ENCODE measurements around the gene PATJ. TPM values are rescaled to one million over a fixed set of nuclear protein-coding genes. Genes with fewer than 3 reads are reported as not detected.
"Not testable (repeated sequence)": the region's sequence is repeated elsewhere in the genome, so short reads cannot be mapped to it uniquely, and the experiment has no call there.

PATJ gene
- total RNA-seq, 1 experiment from 2014 or later = 28.7 TPM

DNA sequence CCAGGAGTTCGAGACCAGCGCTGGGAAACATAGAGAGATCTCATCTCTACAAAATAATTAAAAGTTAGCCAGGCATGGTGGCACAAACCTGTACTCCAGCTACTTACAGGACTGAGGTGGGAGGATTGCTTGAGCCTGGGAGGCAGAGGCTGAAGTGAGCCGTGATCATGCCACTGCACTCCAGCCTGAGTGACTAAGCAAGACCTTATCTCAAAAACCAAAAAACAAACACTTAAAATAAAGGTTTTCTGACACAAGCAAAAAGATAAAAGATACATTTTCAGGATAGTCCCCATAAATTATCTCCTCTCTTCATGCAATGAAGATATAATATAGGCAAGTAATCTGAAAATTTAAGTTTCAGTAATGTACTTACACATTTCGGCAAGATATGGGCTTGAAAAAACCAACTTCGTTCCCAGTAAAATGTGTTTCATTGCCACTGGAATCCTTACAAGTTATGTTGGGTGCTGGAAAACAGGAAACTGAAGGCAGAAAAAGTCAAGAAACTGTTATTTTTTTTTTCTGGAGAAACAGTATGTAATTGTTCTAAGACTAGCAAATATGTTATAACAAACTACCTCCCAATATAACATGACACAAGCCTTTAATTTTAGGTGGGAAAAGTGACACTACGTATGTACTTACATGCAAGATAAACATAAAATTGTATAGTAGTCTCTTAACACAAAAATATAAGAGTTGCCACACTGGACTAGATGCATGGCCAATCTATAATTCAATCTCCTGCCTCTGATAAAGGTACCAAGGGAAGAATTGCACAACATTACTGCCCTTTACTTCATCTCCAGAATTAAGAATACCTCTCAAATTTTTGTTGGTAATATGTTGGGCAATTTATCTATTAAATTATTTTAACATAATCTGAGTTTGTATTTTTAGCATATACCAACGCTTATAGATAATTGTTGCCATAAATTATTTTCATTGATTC, 33.0 kb upstream of the PATJ start:
- intact Hi-C loops (cut with micrococcal nuclease) = no loop called here
- ChIA-PET CTCF (no interaction called here), POLR2A (ENCODE audit: unreplicated experiment) (no interaction called here)
- Histone ChIP-seq H4K20me1 (ENCODE audit: low read length) (0 out of 2 replicates have a peak, but pooled peaks cover 4% of the 10 kb centered on the region), H3K27ac (ENCODE audit: low read length) (no peak overlapping the region), H3K4me1 (ENCODE audit: insufficient read depth, low read length) (peaks cover 13% of the 10 kb centered on the region; the same call in 1 of the 2 replicates), H3K36me3 (ENCODE audit: low read depth, low read length) (peaks cover 28% of the 10 kb centered on the region), H3K79me2 (ENCODE audit: low read length) (peaks cover 27% of the 10 kb centered on the region), H3F3A (ENCODE audit: low read length, unreplicated experiment) (no peaks in the 10 kb centered on the region), H3K4me3 (ENCODE audit: low read length) (no peak overlapping the region), H3K9ac (ENCODE audit: low read length) (no peak overlapping the region), H3K9me2 (replicated peaks; ENCODE audit: low read length) (no peaks in the 10 kb centered on the region), H3K9me3 (ENCODE audit: low read length) (no peaks in the 10 kb centered on the region), H2AFZ (ENCODE audit: low read length) (no peak overlapping the region), H3K27me3 (ENCODE audit: low read length) (no peaks in the 10 kb centered on the region), H3K4me2 (ENCODE audit: low read length) (no peak overlapping the region)
- no TSS peak for BruUV-seq (replicated peaks)
- TF ChIP-seq EZH2 (IDR thresholded peaks at IDR 0.05; ENCODE audit: low read length, unreplicated experiment) = no peak
- TF ChIP-seq, protein P1, sequence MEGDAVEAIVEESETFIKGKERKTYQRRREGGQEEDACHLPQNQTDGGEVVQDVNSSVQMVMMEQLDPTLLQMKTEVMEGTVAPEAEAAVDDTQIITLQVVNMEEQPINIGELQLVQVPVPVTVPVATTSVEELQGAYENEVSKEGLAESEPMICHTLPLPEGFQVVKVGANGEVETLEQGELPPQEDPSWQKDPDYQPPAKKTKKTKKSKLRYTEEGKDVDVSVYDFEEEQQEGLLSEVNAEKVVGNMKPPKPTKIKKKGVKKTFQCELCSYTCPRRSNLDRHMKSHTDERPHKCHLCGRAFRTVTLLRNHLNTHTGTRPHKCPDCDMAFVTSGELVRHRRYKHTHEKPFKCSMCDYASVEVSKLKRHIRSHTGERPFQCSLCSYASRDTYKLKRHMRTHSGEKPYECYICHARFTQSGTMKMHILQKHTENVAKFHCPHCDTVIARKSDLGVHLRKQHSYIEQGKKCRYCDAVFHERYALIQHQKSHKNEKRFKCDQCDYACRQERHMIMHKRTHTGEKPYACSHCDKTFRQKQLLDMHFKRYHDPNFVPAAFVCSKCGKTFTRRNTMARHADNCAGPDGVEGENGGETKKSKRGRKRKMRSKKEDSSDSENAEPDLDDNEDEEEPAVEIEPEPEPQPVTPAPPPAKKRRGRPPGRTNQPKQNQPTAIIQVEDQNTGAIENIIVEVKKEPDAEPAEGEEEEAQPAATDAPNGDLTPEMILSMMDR (conservative IDR thresholded peaks at IDR 0.05; ENCODE audit: low read depth, low read length) = no peak
- no peak for TF ChIP-seq EZH2phosphoT487 (IDR thresholded peaks at IDR 0.05; ENCODE audit: borderline replicate concordance, low read length)
- ATAC-seq (no peak), DNase-seq (no peak)

DNA sequence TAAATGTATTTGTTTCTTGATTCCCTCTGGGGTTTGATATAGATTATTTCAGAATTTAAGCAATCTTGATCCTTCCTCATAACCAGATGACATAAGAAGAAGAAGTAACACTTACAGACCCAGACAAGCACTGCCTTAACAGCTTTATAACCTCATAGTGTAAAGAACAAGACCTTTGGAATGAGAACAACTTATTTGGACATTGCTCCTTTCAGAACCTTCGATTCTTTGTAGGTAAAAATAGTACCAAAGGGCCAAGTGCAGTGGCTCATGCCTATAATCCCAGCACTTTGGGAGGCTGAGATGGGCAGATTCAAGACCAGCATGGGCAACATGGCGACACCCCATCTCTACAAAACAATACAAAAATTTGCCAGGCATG, 32.4 kb upstream of the PATJ start:
- Histone ChIP-seq H3K9me3 (ENCODE audit: low read length) (no peaks in the 10 kb centered on the region), H3K9ac (ENCODE audit: low read length) (no peak overlapping the region), H3K27ac (ENCODE audit: low read length) (no peak overlapping the region), H3F3A (ENCODE audit: low read length, unreplicated experiment) (no peaks in the 10 kb centered on the region), H3K4me3 (ENCODE audit: low read length) (no peak overlapping the region), H2AFZ (ENCODE audit: low read length) (no peak overlapping the region), H3K27me3 (ENCODE audit: low read length) (no peaks in the 10 kb centered on the region), H3K4me1 (ENCODE audit: insufficient read depth, low read length) (peaks cover 13% of the 10 kb centered on the region; the same call in 1 of the 2 replicates), H3K79me2 (ENCODE audit: low read length) (peaks cover 34% of the 10 kb centered on the region), H3K36me3 (ENCODE audit: low read depth, low read length) (peaks cover 26% of the 10 kb centered on the region), H4K20me1 (ENCODE audit: low read length) (0 out of 2 replicates have a peak, but pooled peaks cover 4% of the 10 kb centered on the region), H3K4me2 (ENCODE audit: low read length) (no peak overlapping the region), H3K9me2 (replicated peaks; ENCODE audit: low read length) (no peaks in the 10 kb centered on the region)
- TF ChIP-seq EZH2 (IDR thresholded peaks at IDR 0.05; ENCODE audit: low read length, unreplicated experiment) (no peak), EZH2phosphoT487 (IDR thresholded peaks at IDR 0.05; ENCODE audit: borderline replicate concordance, low read length) (no peak)
- TF ChIP-seq, protein P1 (conservative IDR thresholded peaks at IDR 0.05; ENCODE audit: low read depth, low read length) = no peak
- ChIA-PET POLR2A (ENCODE audit: unreplicated experiment) (no interaction called here), CTCF (no interaction called here)
- BruUV-seq (replicated peaks) = no TSS peak
- intact Hi-C loops (cut with micrococcal nuclease) = no loop called here
- ATAC-seq (no peak), DNase-seq (no peak)

DNA sequence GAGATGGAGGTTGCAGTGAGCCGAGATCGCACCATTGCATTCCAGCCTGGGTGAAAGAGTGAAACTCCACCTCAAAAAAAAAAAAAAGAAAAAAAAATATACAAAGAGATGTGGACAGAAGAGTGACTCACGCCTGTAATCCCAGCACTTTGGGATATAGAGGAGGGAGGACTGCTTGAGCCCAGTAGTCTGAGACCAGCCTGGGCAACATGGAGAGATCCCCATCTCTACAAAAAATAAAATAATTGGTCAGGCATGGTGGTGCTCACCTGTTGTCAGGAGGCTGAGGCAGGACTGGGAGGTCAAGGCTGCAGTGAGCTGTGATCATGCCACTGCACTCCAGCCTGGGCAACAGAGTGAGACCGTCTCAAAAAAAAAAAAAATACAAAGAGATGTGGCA, 31.0 kb upstream of the PATJ start:
- H3K27ac ChIP-seq (ENCODE audit: low read length); H3K4me3 ChIP-seq (ENCODE audit: low read length); H3K4me2 ChIP-seq (ENCODE audit: low read length); H4K20me1 ChIP-seq (ENCODE audit: low read length); H3K9me2 ChIP-seq (replicated peaks; ENCODE audit: low read length); intact Hi-C loops (cut with micrococcal nuclease); POLR2A ChIA-PET (ENCODE audit: unreplicated experiment); H3F3A ChIP-seq (ENCODE audit: low read length, unreplicated experiment); CTCF ChIA-PET; BruUV-seq (replicated peaks); H3K9ac ChIP-seq (ENCODE audit: low read length); H2AFZ ChIP-seq (ENCODE audit: low read length); H3K27me3 ChIP-seq (ENCODE audit: low read length); H3K9me3 ChIP-seq (ENCODE audit: low read length): not testable (repeated sequence)
- peaks cover 20% of the 10 kb centered on the region for H3K36me3 ChIP-seq (ENCODE audit: low read depth, low read length)
- DNase-seq (peak; percentile 60), ATAC-seq (peak; percentile 96)
- H3K79me2 ChIP-seq (ENCODE audit: low read length) = peaks cover 40% of the 10 kb centered on the region
- peaks cover 13% of the 10 kb centered on the region; the same call in 1 of the 2 replicates for H3K4me1 ChIP-seq (ENCODE audit: insufficient read depth, low read length)
